ENCODE measurements around the gene BCL11A.
"Not testable (repeated sequence)": the region's sequence is repeated elsewhere in the genome, so short reads cannot be mapped to it uniquely, and the experiment has no call there.

The BCL11A gene

GRCh38 chr2:60423505-60423904 is 129.9 kb downstream of the BCL11A start:
- no peak for TF ChIP-seq POLR2A (IDR thresholded peaks at IDR 0.05; ENCODE audit: low read length)
- no peak for TF ChIP-seq GATA1 (IDR thresholded peaks at IDR 0.05; ENCODE audit: low read depth, low read length)
- no peak for DNase-seq

DNA sequence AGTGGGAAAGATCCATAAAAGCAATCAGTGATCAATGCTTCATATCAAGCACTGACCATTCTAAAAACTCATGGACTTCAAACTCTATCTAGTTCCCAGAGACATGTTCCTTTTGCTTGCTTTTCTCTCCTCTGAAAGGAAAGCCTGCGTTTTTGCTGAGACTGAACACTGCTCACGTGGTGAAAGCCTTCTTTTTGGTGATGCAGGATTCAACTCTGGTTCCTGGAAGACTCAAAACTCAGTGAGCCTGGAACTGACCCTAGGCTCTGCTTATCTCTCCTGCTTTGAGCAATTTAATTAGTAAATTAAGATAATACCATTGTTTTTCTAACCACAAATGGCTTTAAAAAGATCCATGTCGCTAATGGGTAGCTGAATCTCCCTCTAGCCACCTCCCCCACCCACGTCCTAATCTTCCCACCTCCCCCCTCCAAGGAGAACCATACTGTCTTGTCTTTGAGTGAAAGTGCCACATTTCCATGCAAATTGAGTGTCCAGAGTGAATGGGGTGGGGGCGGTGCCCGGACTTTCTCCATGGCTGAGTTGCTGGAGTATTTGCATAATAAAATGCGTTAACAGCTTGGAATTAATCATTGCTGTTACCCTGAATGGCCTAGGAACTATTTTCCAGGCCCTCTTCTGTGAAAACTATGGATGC is 130.5 kb downstream of the BCL11A start:
- no peak for DNase-seq
- no peak for TF ChIP-seq GATA1 (IDR thresholded peaks at IDR 0.05; ENCODE audit: low read depth, low read length)
- no peak for TF ChIP-seq POLR2A (IDR thresholded peaks at IDR 0.05; ENCODE audit: low read length)

GRCh38 chr2:60417210-60417609 is 136.2 kb downstream of the BCL11A start:
- DNase-seq, result not testable (repeated sequence)

GRCh38 chr2:60416221-60417008 is 137.0 kb downstream of the BCL11A start:
- TF ChIP-seq POLR2A (IDR thresholded peaks at IDR 0.05; ENCODE audit: low read length), result no peak
- no peak for TF ChIP-seq GATA1 (IDR thresholded peaks at IDR 0.05; ENCODE audit: low read depth, low read length)
- peak in 1 of 2 experiments; percentile 31 for DNase-seq

GRCh38 chr2:60415814-60416213 is 137.6 kb downstream of the BCL11A start:
- no peak for DNase-seq

DNA sequence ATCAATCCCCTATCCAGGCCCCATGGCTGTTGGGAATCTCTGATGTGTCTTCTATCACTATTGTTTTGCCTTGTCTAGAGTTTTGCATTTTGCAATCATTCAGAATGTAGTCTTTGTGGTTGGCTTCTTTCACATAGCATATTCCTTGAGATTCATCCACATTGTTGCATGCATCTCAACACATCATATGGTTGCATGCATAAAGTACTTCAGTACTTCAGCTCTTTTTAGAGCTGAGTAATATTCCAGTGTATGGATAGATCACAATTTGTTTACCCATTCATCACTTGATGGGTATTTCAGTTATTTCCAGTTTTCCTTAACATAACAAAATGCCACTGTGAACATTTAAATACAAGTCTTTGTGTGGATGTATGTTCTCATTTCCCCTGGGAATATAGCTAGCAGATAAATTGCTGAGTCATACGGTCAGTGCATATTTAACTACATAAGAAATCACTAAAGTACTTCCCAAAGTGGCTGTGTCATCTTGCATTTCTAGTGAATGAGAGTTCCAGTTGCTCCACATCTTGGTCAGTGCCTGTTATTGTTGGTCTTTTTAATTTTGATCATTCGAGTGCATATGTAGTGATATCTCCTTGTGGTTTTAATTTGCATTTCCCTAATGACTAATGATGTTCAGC is 138.8 kb downstream of the BCL11A start:
- peak in 1 of 2 experiments; percentile 21 for DNase-seq
- no peak for TF ChIP-seq POLR2A (IDR thresholded peaks at IDR 0.05; ENCODE audit: low read length)
- TF ChIP-seq GATA1 (IDR thresholded peaks at IDR 0.05; ENCODE audit: low read depth, low read length), result no peak

More at GRCh38 chr2:60415814-60416213, 137.6 kb downstream of the BCL11A start:
- TF ChIP-seq POLR2A (IDR thresholded peaks at IDR 0.05; ENCODE audit: low read length) (no peak), GATA1 (IDR thresholded peaks at IDR 0.05; ENCODE audit: low read depth, low read length) (no peak)

DNA sequence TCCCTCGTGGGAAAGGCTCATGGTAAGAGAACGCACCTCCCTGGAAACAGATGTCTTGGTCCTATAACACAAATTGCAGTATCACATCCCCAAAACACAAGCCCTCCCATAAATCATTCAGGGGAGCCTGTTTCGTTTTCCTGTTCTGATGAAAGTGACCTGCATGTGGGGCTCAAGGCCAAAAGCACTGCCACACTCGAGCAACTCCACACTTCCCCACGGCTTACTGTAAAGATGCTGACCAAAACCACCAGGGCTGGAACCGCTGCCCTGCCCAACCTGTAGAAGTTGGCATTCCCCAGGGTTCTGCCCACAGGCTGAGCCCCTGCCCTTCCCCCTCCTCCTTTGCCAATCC is 139.7 kb downstream of the BCL11A start:
- DNase-seq, result no peak
- no peak for TF ChIP-seq POLR2A (IDR thresholded peaks at IDR 0.05; ENCODE audit: low read length)
- TF ChIP-seq GATA1 (IDR thresholded peaks at IDR 0.05; ENCODE audit: low read depth, low read length), result no peak

GRCh38 chr2:60413069-60413813 is 140.2 kb downstream of the BCL11A start:
- no peak for DNase-seq
- TF ChIP-seq GATA1 (IDR thresholded peaks at IDR 0.05; ENCODE audit: low read depth, low read length) (no peak), POLR2A (IDR thresholded peaks at IDR 0.05; ENCODE audit: low read length) (no peak)

- no peak for DNase-seq
Measured at GRCh38 chr2:60412620-60413019, 140.8 kb downstream of the BCL11A start.

DNA sequence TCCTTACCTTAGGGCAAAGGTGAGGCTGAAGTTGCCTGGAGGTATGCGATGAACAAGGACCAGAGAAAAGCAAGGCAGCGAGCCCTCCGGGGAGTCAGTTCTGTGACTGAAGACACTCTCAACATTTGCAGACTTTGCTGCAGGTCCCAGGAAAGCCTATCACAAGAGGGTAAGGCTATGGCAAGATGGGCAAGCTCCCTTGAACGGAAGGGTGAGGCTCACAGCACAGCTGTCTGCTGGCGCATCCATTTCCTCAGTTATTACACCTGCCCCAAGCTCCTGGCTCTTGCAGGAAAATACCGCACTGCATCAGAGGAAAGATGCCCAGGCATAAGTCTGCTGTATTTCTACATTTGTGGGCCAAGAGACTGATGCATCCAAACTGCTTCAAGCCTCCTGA is 141.4 kb downstream of the BCL11A start:
- DNase-seq, result no peak
- TF ChIP-seq POLR2A (IDR thresholded peaks at IDR 0.05; ENCODE audit: low read length) (no peak), GATA1 (IDR thresholded peaks at IDR 0.05; ENCODE audit: low read depth, low read length) (no peak)

More at GRCh38 chr2:60412620-60413019, 140.8 kb downstream of the BCL11A start:
- no peak for TF ChIP-seq POLR2A (IDR thresholded peaks at IDR 0.05; ENCODE audit: low read length)
- no peak for TF ChIP-seq GATA1 (IDR thresholded peaks at IDR 0.05; ENCODE audit: low read depth, low read length)

- no peak for TF ChIP-seq POLR2A (IDR thresholded peaks at IDR 0.05; ENCODE audit: low read length)
- TF ChIP-seq GATA1 (IDR thresholded peaks at IDR 0.05; ENCODE audit: low read depth, low read length), result no peak
- DNase-seq, result no peak
Measured at GRCh38 chr2:60411295-60411694, 142.2 kb downstream of the BCL11A start.

DNA sequence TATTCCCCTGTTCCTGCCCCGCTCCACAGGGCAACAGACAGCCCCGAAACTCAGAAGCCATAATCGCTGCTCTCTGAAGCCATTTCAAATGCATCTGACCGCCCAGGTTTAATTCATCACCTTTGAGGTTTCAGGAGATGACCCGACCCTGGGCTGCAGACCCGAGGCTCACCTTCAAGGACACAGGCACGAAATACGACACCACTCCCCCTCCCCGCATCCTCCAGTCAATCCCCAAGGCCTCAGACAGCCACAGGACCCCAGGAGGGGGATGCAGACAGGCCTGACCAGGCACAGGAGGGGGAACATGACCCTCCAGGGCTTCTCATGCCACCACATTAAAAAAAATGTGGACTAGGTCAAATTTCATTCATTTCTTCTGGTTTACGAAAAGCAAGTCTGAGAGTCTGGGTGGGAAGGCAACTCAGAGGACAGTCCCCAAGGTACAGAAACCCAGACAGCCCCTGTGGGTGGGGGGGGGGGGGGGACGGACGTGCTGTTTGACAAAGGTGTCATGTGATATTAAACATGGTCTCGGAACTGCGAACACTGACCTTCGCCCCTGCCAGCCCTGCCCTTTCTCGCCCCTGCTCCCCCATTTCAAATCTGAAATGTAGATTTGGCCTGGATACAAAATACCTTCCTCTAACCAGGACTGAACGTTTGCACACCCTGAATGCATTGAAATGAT is 142.9 kb downstream of the BCL11A start:
- TF ChIP-seq POLR2A (IDR thresholded peaks at IDR 0.05; ENCODE audit: low read length) (no peak), GATA1 (IDR thresholded peaks at IDR 0.05; ENCODE audit: low read depth, low read length) (no peak)
- no peak for DNase-seq

- no peak for DNase-seq
- TF ChIP-seq POLR2A (IDR thresholded peaks at IDR 0.05; ENCODE audit: low read length) (no peak), GATA1 (IDR thresholded peaks at IDR 0.05; ENCODE audit: low read depth, low read length) (no peak)
Measured at GRCh38 chr2:60409531-60409871, 144.0 kb downstream of the BCL11A start.

Measured in erythroblast (primary cell).